ENCODE results near the gene G6PC3. TPM values are rescaled to one million over a fixed set of nuclear protein-coding genes. Genes with fewer than 3 reads are reported as not detected.

The G6PC3 gene
- total RNA-seq, 3 donors from 2014 or later (not counting 1 experiment from before 2014, with no cell fraction given), result 18.2 to 21.7 (median 20.6) TPM

DNA sequence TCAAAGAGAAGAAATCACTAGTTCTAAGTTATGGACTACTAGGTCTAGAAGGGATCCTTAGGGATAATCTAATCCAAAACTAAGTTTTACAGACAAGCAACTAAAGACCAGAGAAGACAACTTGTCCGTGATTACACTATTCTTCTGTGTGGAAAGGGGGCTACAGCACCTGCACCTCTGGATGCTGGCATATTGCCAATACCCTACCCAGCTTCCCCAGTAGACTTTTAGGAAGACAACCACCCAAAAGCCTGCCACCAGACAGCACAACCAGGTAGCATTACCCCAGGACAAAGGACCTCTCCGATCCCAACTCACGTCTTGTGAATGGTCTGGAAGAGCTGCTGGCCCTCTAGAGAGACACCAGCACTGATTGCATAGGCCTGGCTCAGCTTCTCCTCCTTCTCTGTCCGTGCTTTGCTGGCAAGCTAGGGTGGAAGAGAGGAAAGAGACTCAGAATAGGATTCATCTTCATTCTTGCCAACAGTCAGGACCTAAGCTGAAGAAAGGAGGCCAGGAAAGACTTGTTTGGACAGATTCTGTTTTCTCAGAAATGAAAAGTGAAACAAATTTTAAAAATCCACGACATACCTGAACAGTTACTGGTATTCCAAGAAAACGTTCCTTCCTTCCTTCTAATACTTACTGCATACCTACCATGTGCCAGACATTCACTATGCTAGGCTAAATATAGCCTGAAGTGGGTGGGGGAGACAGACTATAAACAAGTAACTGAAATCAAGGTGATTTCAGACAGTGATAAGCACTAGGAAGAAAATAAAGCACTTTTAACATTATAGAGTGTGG is 30.5 kb upstream of the G6PC3 start:
- H3K36me3 ChIP-seq (ENCODE audit: control insufficient read depth, insufficient read depth, low read length), result peaks cover 39% of the 10 kb centered on the region
- Mint-ChIP-seq H3K27ac (no peak overlapping the region), H3K4me3 (no peak overlapping the region), H3K36me3 (no peaks in the 10 kb centered on the region), H3K27me3 (ENCODE audit: low read depth in 2 of 2) (no peaks in the 10 kb centered on the region), H3K9me3 (no peaks in the 10 kb centered on the region), H3K4me1 (peaks cover 8 to 27% of the 10 kb centered on the region in 2 donors)
- no peak for ATAC-seq
- 91% methylated on average over 3 of the region's 6 CpGs for WGBS (ENCODE audit: insufficient coverage)
- H3K27me3 ChIP-seq (ENCODE audit: control insufficient read depth, insufficient read depth, low read length), result no peaks in the 10 kb centered on the region
- H3K4me3 ChIP-seq (ENCODE audit: low read length), result no peak overlapping the region
- intact Hi-C loops (cut with micrococcal nuclease), result loop anchor here (5.0 kb wide), 1 partner anchor 33 kb away; no protein-coding TSS in a partner anchor
- H3K9me3 ChIP-seq (ENCODE audit: control insufficient read depth, insufficient read depth, low read length), result no peaks in the 10 kb centered on the region
- TF ChIP-seq, protein P1, sequence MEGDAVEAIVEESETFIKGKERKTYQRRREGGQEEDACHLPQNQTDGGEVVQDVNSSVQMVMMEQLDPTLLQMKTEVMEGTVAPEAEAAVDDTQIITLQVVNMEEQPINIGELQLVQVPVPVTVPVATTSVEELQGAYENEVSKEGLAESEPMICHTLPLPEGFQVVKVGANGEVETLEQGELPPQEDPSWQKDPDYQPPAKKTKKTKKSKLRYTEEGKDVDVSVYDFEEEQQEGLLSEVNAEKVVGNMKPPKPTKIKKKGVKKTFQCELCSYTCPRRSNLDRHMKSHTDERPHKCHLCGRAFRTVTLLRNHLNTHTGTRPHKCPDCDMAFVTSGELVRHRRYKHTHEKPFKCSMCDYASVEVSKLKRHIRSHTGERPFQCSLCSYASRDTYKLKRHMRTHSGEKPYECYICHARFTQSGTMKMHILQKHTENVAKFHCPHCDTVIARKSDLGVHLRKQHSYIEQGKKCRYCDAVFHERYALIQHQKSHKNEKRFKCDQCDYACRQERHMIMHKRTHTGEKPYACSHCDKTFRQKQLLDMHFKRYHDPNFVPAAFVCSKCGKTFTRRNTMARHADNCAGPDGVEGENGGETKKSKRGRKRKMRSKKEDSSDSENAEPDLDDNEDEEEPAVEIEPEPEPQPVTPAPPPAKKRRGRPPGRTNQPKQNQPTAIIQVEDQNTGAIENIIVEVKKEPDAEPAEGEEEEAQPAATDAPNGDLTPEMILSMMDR (IDR thresholded peaks at IDR 0.05), result no peak
- no peak overlapping the region for H3K27ac ChIP-seq (ENCODE audit: low read length)
- DNase-seq, result no peak
- H3K4me1 ChIP-seq (ENCODE audit: control insufficient read depth, insufficient read depth, low read length), result no peaks in the 10 kb centered on the region

DNA sequence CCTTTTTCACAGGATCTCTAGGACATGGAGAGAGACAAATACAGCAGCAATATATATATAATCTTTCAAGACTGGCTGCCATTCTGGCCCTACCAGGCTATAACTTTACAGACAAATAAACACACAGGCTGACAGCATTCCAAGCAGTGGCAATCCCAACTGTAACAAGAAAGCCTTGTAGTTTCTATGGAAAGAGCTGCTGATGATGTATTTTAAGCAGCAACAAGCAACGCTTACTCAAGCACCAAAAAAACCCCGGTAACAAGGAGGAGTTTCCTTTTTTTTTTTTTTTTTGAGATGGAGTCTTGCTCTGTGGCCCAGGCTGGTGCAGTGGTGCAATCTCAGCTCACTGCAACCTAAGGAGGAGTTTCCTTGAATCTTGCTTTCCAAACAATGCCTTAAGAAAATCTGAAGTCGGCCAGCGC is 27.3 kb upstream of the G6PC3 start:
- Mint-ChIP-seq H3K4me3 (no peak overlapping the region), H3K36me3 (no peaks in the 10 kb centered on the region), H3K4me1 (peaks cover 8 to 27% of the 10 kb centered on the region in 2 donors), H3K27me3 (ENCODE audit: low read depth in 2 of 2) (no peaks in the 10 kb centered on the region), H3K27ac (peak overlapping the region in 1 of 2 donors; percentile 44), H3K9me3 (no peaks in the 10 kb centered on the region)
- ATAC-seq (no peak), DNase-seq (no peak)
- TF ChIP-seq, protein P1 (IDR thresholded peaks at IDR 0.05), result no peak
- intact Hi-C loops (cut with micrococcal nuclease), result loop anchor here (5.0 kb wide), 1 partner anchor 36 kb away; no protein-coding TSS in a partner anchor
- H3K36me3 ChIP-seq (ENCODE audit: control insufficient read depth, insufficient read depth, low read length), result peaks cover 19% of the 10 kb centered on the region
- no peaks in the 10 kb centered on the region for H3K4me1 ChIP-seq (ENCODE audit: control insufficient read depth, insufficient read depth, low read length)
- no peak overlapping the region for H3K27ac ChIP-seq (ENCODE audit: low read length)
- 91% methylated on average over 3 of the region's 4 CpGs for WGBS (ENCODE audit: insufficient coverage)
- no peaks in the 10 kb centered on the region for H3K9me3 ChIP-seq (ENCODE audit: control insufficient read depth, insufficient read depth, low read length)
- no peaks in the 10 kb centered on the region for H3K27me3 ChIP-seq (ENCODE audit: control insufficient read depth, insufficient read depth, low read length)
- no peak overlapping the region for H3K4me3 ChIP-seq (ENCODE audit: low read length)

DNA sequence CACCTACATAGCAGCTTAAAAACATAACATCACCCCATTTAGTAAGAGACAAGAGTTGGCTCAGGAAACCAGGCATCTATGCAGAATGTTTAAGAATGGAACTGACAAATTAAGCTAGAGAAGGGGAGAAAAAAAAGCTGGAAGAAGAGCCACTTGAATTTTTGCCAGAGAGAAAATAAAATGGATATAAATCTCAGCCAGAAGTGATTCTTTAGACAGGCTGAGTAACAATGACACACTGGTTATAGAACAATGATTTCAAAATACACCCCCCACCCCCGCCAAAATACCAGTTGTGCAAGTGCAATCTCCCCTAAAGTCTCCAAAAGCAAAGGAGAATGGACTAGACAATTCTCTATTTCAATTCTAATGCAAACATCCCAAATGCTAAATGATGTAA is 26.5 kb upstream of the G6PC3 start:
- no peaks in the 10 kb centered on the region for H3K27me3 Mint-ChIP-seq (ENCODE audit: low read depth in 2 of 2)
- Histone ChIP-seq H3K27ac (ENCODE audit: low read length) (no peak overlapping the region), H3K36me3 (ENCODE audit: control insufficient read depth, insufficient read depth, low read length) (peaks cover 13% of the 10 kb centered on the region), H3K4me3 (ENCODE audit: low read length) (no peak overlapping the region), H3K9me3 (ENCODE audit: control insufficient read depth, insufficient read depth, low read length) (no peaks in the 10 kb centered on the region), H3K27me3 (ENCODE audit: control insufficient read depth, insufficient read depth, low read length) (no peaks in the 10 kb centered on the region), H3K4me1 (ENCODE audit: control insufficient read depth, insufficient read depth, low read length) (no peaks in the 10 kb centered on the region)
- H3K4me3 Mint-ChIP-seq, result no peak overlapping the region
- no peak overlapping the region for H3K27ac Mint-ChIP-seq
- intact Hi-C loops (cut with micrococcal nuclease), result loop anchor here (5.0 kb wide), 1 partner anchor 37 kb away; no protein-coding TSS in a partner anchor
- no peaks in the 10 kb centered on the region for H3K9me3 Mint-ChIP-seq
- DNase-seq, result no peak
- no peaks in the 10 kb centered on the region for H3K36me3 Mint-ChIP-seq
- 100% methylated on average over 1 of the region's 1 CpG for WGBS (ENCODE audit: insufficient coverage)
- TF ChIP-seq, protein P1 (IDR thresholded peaks at IDR 0.05), result no peak
- ATAC-seq, result no peak
- H3K4me1 Mint-ChIP-seq, result peaks cover 8 to 27% of the 10 kb centered on the region in 2 donors
